DMS53 treated with DMSO at 0.1 percent for 48 hours (cell line): ENCODE results near the gene COA6.
"Not testable (repeated sequence)": the region's sequence is repeated elsewhere in the genome, so short reads cannot be mapped to it uniquely, and the experiment has no call there.

Source experiments
- DNase-seq: peaks from one replicate; lab custom pipeline; 2025; ENCODE audit not compliant: unreplicated experiment; lab: John Stamatoyannopoulos, UW

COA6 gene

GRCh38 chr1:234369033-234369430 is 4.2 kb upstream of the COA6 start:
- DNase-seq, result no peak

DNA sequence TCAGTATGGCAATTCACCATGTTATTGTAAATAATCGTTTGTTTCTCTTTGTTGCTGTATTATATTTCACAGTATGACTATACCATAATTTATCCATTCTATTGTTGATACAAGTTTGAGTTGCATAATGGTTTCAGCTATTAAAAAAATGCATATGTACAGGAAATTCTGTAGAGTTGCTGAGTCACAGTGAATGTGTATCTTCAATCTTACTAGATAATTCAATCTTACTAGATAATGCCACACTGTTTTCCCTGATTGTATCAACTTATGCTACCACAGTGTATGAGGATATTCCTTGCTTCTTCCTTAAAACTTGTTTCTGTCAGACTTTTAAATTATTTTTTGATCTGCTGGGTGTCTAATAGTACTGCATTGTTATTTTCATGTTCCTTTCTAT is 3.5 kb upstream of the COA6 start:
- DNase-seq, result peak; percentile 7

DNA sequence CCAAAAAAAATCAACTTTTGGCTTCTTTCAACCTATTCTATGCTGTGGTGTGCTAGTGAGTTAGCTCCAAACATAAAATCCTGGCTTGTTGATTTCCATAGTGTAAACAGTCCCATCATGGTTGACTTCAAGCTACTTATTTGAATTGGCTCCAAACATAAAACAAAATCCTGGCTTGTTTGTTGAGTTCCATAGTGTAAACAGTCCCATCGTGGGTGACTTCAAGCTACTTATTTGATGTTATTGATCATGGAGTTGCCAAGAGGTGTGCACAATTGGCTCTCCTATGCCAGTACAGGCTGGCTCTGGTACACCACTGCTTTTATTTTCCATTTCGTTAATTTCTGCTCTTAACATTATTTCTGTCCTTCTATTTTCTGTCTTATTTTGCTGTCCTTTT is 1.8 kb upstream of the COA6 start:
- peak; percentile 38 for DNase-seq

DNA sequence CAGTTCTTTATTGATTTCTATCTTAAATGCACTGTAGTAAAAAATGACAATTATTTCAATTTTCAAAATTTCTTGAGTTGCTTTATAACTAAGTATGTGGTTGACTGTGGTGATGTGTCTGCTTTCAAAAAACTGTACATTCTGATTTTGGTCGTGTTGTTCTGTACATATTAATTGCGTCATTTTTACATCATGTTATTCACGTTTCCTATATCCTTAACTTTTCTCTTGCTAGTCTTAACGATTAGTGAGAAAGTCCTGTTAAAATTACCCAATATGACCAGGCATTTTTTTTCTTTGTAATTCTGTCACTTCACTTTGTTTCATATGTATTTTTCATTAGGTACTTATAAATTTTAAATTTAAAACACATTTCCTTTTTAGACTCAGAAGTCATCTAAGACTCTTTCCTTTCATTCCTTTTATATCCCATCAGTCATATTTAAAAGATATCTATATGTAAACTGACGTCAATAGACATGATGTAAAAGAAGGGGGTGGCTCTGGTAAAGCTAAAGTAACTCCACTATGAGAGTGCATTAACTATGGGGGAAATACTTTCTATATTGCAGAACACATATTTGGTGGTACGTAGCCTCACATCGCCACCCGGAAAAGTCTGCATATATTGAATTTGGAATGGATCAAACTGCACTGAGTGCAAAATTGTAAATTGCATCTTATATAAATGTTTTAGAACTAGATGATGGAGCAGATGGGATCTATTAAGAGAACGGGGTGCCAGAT is 1.1 kb upstream of the COA6 start:
- DNase-seq, result no peak

GRCh38 chr1:234373959-234374254 is 651 bp downstream of the COA6 start:
- no peak for DNase-seq

DNA sequence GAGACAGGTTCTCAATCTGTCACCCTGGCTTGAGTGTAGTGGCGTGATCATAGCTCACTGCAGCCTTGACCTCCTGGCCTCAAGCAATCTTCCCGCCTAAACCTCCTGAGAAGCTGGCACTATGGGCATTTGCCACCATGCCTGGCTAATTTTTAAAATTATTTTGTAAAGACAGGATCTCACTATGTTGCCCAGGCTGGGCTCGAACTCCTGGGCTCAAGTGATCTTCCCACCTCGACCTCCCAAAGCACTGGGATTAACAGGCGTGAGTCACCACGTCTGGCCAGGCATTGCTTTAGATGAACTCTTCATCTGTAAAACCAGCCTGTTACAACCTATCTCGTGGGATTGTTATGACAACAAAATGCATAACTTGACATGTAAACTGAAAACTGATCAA is 2.4 kb downstream of the COA6 start:
- DNase-seq, result no peak

DNA sequence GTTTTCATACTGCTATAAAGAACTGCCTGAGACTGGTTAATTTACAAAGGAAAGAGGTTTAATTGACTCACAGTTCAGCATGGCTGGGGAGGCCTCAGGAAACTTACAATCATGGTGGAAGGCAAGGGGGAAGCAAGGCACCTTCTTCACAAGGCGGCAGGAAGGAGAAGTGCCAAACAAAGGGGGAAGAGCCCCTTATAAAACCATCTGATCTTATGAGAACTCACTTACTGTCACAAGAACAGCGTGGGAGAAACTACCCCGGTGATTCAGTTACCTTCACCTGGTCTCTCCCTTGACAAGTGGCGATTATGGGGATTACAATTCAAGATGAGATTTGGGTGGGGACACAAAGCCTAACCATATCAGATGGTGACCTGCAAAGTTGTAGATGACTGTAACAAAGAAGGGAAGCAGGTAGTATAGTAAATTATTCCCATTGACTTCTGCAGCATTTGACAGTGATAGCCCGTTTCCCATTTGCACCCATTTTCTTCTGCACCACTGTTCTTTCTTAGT is 6.4 kb downstream of the COA6 start:
- not testable (repeated sequence) for DNase-seq

DNA sequence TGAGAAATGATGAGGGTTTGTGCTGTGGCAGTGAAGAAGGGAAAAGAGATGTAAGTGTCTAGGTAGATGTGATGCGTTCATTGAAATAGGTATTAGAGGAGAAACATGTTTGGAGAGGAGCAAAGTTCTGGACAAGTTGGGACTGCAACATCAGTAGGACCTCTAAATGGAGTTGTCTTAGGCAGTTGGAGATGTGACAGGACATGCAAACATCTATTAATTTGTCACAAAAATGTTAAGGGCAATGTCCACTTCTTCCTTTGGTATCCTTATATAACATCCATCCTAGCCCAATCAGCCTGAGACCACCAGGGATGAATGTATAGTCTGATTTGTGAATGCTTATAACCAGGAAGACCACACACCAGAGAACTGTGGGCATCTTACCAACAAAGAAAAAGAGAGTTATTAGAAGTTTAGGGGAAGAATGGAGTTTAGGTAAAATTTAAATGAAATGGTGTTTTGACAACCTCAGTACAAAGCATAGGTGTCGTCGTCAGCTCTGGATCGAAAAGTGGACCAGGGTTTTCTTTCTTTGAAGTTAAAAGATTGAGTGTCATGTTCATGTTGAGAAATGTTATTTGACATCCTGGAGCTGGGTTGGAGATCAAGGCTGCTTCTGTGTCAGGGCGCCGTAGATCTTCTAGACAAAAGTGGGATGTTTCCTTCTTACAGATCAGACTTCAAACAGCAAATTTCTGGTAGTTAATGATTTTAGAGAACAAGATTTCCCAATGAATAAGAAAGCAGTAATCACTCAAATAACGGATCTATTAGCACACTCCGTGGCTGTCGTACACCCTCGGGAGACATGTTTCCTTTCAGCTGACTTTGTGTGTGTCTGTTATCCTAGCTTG is 8.7 kb downstream of the COA6 start:
- no peak for DNase-seq

DNA sequence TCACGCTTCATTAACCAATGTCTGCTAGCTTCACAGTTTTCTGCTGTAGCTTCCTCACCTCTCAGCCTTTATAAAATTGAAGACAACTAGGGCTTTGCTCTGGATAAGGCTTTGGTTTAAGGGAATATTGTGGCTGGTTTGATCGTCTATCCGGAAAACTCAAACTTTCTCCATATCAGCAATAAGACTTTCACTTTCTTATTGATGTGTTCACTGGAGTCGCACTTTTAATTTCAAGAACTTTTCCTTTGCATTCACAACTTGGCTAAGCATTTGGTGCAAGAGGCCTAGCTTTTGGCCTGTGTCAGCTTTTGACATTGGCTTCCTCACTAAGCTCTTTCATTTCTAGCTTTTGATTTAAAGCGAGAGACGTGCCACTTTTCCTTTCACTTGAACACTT is 12.9 kb downstream of the COA6 start:
- DNase-seq, result no peak

DNA sequence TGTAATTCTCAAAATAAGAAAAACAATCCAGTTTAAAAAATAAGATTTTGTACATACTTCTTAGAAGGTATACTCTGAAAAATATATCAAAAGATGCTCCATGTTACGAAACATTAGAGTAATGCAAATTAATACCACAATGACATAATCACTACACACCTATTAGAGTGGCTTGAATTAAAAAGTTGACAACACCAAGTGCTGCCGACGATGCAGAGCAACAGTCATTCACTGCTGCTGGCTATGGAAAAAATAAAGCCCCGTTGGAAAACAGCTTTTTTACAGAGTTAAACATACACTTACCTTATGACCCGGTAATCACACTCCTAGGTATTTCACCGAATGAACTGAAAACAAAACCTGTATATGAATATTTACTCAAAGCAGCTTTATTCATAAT is 14.8 kb downstream of the COA6 start:
- no peak for DNase-seq

DNA sequence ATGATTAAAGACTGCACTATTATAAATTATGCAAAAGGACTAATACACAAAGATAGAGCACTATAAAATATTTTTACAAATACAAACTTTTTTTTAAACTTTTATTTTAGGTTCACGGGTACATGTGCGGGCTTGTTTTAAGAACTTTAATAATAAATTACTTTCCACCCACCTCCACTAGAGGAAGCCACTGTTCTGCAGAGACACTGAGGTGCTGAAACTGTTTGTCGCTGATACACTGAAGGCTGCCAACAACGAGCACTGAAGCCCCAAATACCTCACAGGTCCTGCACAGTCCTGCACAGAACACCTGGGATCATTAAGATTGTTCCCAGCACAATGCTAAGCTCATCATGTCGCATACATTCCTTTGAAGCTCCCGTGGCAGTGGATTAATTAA is 19.9 kb downstream of the COA6 start:
- no peak for DNase-seq

- no peak for DNase-seq
These were observed 22.0 kb downstream of the COA6 start for GRCh38 chr1:234395297-234395696.

GRCh38 chr1:234396092-234396491 is 22.8 kb downstream of the COA6 start:
- DNase-seq, result no peak

DNA sequence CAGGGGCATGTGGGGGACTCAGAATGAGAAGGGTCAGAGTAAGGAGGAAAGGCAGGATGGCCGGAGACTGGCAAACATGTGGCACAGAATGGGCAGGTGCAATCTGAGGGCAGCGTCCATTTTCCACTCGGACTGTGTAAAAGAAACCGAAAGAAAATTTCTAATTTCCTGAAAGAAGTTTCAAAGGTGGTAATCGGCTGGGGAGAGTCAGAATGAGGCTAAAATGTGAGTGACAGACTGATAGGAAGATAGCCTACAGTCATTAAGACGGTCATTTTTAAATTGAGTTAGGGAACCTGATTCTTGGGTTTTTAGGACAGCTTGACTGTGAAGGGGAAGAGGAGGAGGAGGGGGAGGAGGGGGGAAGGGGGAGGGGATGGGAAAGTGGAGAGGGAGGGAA is 23.6 kb downstream of the COA6 start:
- no peak for DNase-seq

DNA sequence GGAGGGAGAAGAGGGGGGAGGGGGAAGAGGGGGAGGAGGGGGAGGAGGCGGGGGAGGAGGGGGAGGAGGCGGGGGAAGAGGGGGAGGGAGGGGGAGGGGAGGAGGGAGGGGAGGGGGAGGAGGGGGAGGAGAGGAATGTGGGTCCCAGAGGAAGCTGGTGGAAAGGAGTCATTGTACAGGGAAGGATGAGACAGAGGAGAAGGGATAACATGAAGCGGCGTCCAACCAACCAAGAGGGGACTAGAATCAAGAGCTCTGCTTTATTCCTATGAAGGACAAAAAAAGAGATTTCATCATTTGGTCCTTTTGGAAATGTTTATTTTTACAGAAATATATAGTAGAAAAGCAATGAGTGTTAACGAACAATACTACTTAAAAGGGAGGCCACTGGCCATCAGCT is 24.5 kb downstream of the COA6 start:
- DNase-seq, result no peak

DNA sequence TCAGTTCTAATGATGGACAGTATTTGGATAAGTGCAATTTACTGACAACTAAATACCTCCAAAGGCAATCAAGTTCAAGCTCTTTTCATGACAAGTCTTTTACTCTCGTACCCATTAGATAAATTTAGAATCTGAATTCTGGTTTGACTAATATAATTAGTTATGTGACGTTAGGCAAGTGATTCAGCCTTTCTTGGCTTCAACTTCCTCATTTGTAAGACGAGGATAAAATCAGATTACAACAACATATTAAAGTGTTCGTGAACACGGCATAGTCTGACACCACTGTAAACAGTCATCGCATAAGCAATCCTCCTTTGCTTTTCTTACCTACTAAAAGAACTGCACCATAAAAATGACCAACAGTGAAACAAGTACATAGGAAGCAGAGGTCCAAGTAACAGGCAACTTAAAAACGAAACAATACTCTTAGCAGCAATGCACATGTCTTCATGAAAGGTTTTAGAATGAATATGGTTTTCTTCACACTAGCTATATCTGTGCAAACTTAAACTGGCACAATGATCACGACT is 25.7 kb downstream of the COA6 start:
- no peak for DNase-seq

- DNase-seq, result not testable (repeated sequence)
These were observed 26.3 kb downstream of the COA6 start for GRCh38 chr1:234399515-234399914.

DNA sequence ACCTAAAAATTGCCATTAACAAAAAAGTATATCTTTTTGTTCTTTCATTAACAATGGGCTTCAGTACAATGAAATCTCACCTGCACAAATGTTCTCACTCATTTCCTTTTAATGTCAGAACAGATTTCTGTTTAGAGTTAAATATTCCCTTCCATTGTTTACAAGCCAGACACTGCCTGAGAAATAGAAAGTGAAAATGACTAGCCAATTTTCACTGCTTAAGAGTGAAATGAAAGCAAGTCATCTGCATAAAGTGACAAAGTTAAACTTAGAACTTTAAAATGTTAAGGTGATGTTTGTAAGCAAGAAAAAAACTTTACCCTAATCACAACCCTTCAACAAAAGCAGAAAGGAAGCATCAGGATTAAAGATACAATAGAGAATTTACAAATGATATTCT is 27.5 kb downstream of the COA6 start:
- no peak for DNase-seq

- no peak for DNase-seq
These were observed 28.4 kb downstream of the COA6 start for GRCh38 chr1:234401658-234402057.

DNA sequence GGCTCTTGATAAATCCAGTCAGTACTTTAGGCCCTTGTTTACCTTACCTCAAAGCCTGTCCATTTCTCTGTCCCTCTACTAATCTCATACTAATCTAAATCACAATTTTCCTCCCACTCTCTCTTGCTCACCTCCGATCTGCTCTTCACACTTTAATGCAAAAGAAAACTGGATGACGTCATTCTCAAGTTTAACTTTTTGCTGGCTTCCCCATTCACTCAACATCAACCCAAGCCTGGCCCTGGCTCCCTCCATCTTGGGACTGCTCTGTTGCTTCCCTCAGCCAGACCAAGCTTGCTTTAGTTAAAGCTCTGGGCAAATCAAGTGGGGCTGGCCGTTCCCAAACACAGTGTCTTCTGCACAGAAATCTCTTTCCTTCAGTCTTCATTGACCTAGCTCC is 29.7 kb downstream of the COA6 start:
- DNase-seq, result no peak

GRCh38 chr1:234405676-234406075 is 32.4 kb downstream of the COA6 start:
- DNase-seq, result no peak

- DNase-seq, result no peak
These were observed 33.6 kb downstream of the COA6 start for GRCh38 chr1:234406871-234407270.
